Endothelial cell of umbilical vein (primary cell): Measurements from ENCODE around the gene FMNL2. TPM values are rescaled to one million over a fixed set of nuclear protein-coding genes. Genes with fewer than 3 reads are reported as not detected.

Source experiments
- BruUV-seq: library from RNA; stranded (reverse); fragments of 400-500 nt; replicated peaks from 2 replicates; lab custom pipeline; 2021; lab: Mats Ljungman, UMichigan
- CTCF ChIA-PET: fragments of 300-600, 350-600 bp; sonication (Branson Sonifier 250); formaldehyde crosslinking; loops from one replicate; lab custom pipeline; 2021; ENCODE audit warnings: antibody characterized with exemption, inconsistent platforms; lab: Charles Lee
- POLR2A ChIA-PET: fragments of 300-600, 350-600 bp; sonication (Branson Sonifier 250); formaldehyde crosslinking; loops from one replicate; lab custom pipeline; 2021; ENCODE audit warnings: antibody characterized with exemption, inconsistent platforms; lab: Charles Lee
- DNase-seq: peaks from one replicate; pipeline ENCODE4 v3.0.0-alpha.2; 2011; ENCODE audit warnings: low read depth, low spot score
- FAIRE-seq: peaks from 2 replicates; lab custom pipeline; 2011; peaks lifted over from hg19 to GRCh38; lab: Jason Lieb, UNC
- H2AFZ ChIP-seq: 2 replicates; pipeline ENCODE4 v1.6.0; 2012; ENCODE audit warnings: low read depth, low read length, control low read depth, inconsistent platforms
- H3K27ac ChIP-seq: 2 replicates; pipeline ENCODE4 v1.5.1; 2011; ENCODE audit warnings: low read depth, mild to moderate bottlenecking, control low read depth, low read length, moderate library complexity; ENCODE audit not compliant: insufficient read depth
- H3K27me3 ChIP-seq, 2 experiments: 2 replicates each; pipeline versions ENCODE4 v1.6.0 to v1.6.1; 2011; ENCODE audit warnings: low read length in 2 of 2, mixed read lengths in 1 of 2; ENCODE audit not compliant: control insufficient read depth in 2 of 2, insufficient read depth in 2 of 2
- H3K36me3 ChIP-seq, 2 experiments: 2 replicates in 1 of 2; 3 replicates in 1 of 2; pipeline ENCODE4 v1.5.1; 2011; ENCODE audit warnings: low read length in 2 of 2, mild to moderate bottlenecking in 1 of 2, moderate library complexity in 1 of 2; ENCODE audit not compliant: control insufficient read depth in 2 of 2, insufficient read depth in 2 of 2; ENCODE audit errors: extremely low read depth in 1 of 2
- H3K4me1 ChIP-seq: 3 replicates; pipeline ENCODE4 v1.5.1; 2011; ENCODE audit warnings: mild to moderate bottlenecking, low read length; ENCODE audit not compliant: control insufficient read depth, insufficient read depth; ENCODE audit errors: extremely low read depth
- H3K4me2 ChIP-seq: 2 replicates; pipeline ENCODE4 v1.6.1; 2011; ENCODE audit warnings: low read length, control low read depth, mixed read lengths; ENCODE audit not compliant: insufficient read depth
- H3K4me3 ChIP-seq, 3 experiments: fragments of 200-600 bp in 1 of 3; sonication (generic), shearing (Covaris generic) in 1 of 3; replicated peaks in 1 of 3; 2 replicates each; pipeline ENCODE4 v1.5.1; 2011 to 2016; ENCODE audit warnings: control low read depth in 3 of 3, low read length in 3 of 3, mild to moderate bottlenecking in 2 of 3, inconsistent platforms in 1 of 3, low read depth in 1 of 3, moderate library complexity in 1 of 3; ENCODE audit not compliant: insufficient read depth in 1 of 3
- H3K79me2 ChIP-seq: 2 replicates; pipeline ENCODE4 v1.6.0; 2012; ENCODE audit warnings: low read length, inconsistent platforms; ENCODE audit not compliant: control insufficient read depth, insufficient read depth
- H3K9ac ChIP-seq: replicated peaks from 2 replicates; pipeline ENCODE3; 2011; ENCODE audit warnings: low read length, control low read depth; ENCODE audit not compliant: insufficient read depth; ENCODE audit errors: extremely low read depth
- H3K9me1 ChIP-seq: replicated peaks from 3 replicates; pipeline ENCODE4 v1.6.0; 2011; ENCODE audit warnings: mild to moderate bottlenecking, low read length; ENCODE audit not compliant: control insufficient read depth, insufficient read depth; ENCODE audit errors: extremely low read depth
- H3K9me3 ChIP-seq: replicated peaks from 2 replicates; pipeline ENCODE4 v1.5.1; 2012; ENCODE audit warnings: low read length, inconsistent platforms; ENCODE audit not compliant: control insufficient read depth, insufficient read depth
- H4K20me1 ChIP-seq: replicated peaks from 2 replicates; pipeline ENCODE3; 2011; ENCODE audit warnings: mild to moderate bottlenecking, low read length; ENCODE audit not compliant: control insufficient read depth, insufficient read depth; ENCODE audit errors: extremely low read depth
- CTCF ChIP-seq, 2 donors: IDR thresholded peaks; 1 replicate in 1 of 2; 2 replicates in 1 of 2; pipeline ENCODE4 v1.5.1; 2011; ENCODE audit warnings: low read length in 2 of 2, mild to moderate bottlenecking in 2 of 2, moderate library complexity in 2 of 2, control low read depth in 1 of 2, inconsistent platforms in 1 of 2, low read depth in 1 of 2; ENCODE audit not compliant: insufficient read depth in 1 of 2; ENCODE audit errors: extremely low read depth in 1 of 2
- EZH2 ChIP-seq: IDR thresholded peaks from 2 replicates; pipeline ENCODE4 v1.6.1; 2012; ENCODE audit warnings: borderline replicate concordance, low read depth, mild to moderate bottlenecking, moderate library complexity, low read length, inconsistent platforms; ENCODE audit not compliant: severe bottlenecking
- FOS ChIP-seq: IDR thresholded peaks from 2 replicates; pipeline ENCODE4 v1.6.1; 2011; ENCODE audit warnings: mild to moderate bottlenecking, low read length, moderate library complexity, borderline replicate concordance; ENCODE audit not compliant: insufficient read depth
- GATA2 ChIP-seq: IDR thresholded peaks from 2 replicates; pipeline ENCODE4 v1.7.0; 2011; ENCODE audit warnings: low read depth, mild to moderate bottlenecking, moderate library complexity, mixed read lengths, low read length; ENCODE audit not compliant: insufficient read length, insufficient read depth
- JUN ChIP-seq: IDR thresholded peaks from 2 replicates; pipeline ENCODE4 v1.6.1; 2011; ENCODE audit warnings: borderline replicate concordance, low read depth; ENCODE audit not compliant: insufficient read length, insufficient read depth
- MAX ChIP-seq: IDR thresholded peaks from 2 replicates; pipeline ENCODE4 v1.6.1; 2011; ENCODE audit not compliant: insufficient read depth, insufficient read length
- MYC ChIP-seq: IDR thresholded peaks from one replicate; pipeline ENCODE4 v1.6.1; 2011; ENCODE audit warnings: mild to moderate bottlenecking, low read depth, low read length
- POLR2A ChIP-seq: IDR thresholded peaks from 2 replicates; pipeline ENCODE4 v1.6.1; 2012; ENCODE audit warnings: low read depth, mild to moderate bottlenecking, control low read depth, low read length
- POLR2AphosphoS5 ChIP-seq: IDR thresholded peaks from 2 replicates; pipeline ENCODE4 v1.6.1; 2012; ENCODE audit warnings: low read depth, mild to moderate bottlenecking, control low read depth, low read length, moderate library complexity; ENCODE audit not compliant: insufficient read depth
- dilution Hi-C: fragments of 300-500 bp; cut with MboI; formaldehyde crosslinking; loops from one replicate; pipeline ENCODE4 v1.15.0; 2019; ENCODE audit warnings: low sequenced_read_pairs; ENCODE audit not compliant: extremely low pct_ligation_motif_present
- intact Hi-C: fragments of 100-400 bp; cut with micrococcal nuclease; formaldehyde crosslinking; loops from one replicate; pipeline ENCODE4 v1.10.0; 2022
- polyA plus RNA-seq, 4 experiments: library from polyadenylated mRNA; depleted of rRNA in 3 of 4; stranded (reverse) in 3 of 4; unstranded in 1 of 4; fragments of >200 nt; gene quantifications; 2 replicates each; pipeline versions ENCODE4 v1.2.1 to v1.2.3, GENCODE V29; 2011 to 2012; ENCODE audit warnings: missing spikeins in 1 of 4
- total RNA-seq: library from RNA; stranded (reverse); gene quantifications from 2 replicates; pipeline ENCODE4 v1.2.3, GENCODE V29; 2021

The FMNL2 gene
- total and polyA plus RNA-seq, 2 donors (not counting 3 experiments of a cell fraction or from before 2014, with no cell fraction given): 8.3 to 28.0 TPM

GRCh38 chr2:152423684-152424083 lies 88.7 kb downstream of the FMNL2 start:
- Histone ChIP-seq H3K79me2 (peaks cover 20% of the 10 kb centered on the region), H3K4me2 (no peak overlapping the region), H3K27me3 (no peaks in the 10 kb centered on the region), H3K36me3 (no peaks in the 10 kb centered on the region), H3K4me3 (no peak overlapping the region), H3K9me1 (no peaks in the 10 kb centered on the region), H3K4me1 (peaks cover 21% of the 10 kb centered on the region), H3K27ac (no peak overlapping the region), H3K9me3 (no peaks in the 10 kb centered on the region), H4K20me1 (no peaks in the 10 kb centered on the region), H3K9ac (no peak overlapping the region), H2AFZ (no peak overlapping the region)
- CTCF ChIA-PET: interaction anchor here (1.6 kb wide), 1 partner anchor 13 kb away, joined by 3 read pairs; no protein-coding TSS in a partner anchor
- DNase-seq (no peak), FAIRE-seq (no peak)
- POLR2A ChIA-PET: no interaction called here
- TF ChIP-seq JUN (no peak), POLR2AphosphoS5 (no peak), GATA2 (no peak), MYC (no peak), FOS (no peak), EZH2 (no peak), MAX (no peak), POLR2A (no peak), CTCF (IDR thresholded peaks at IDR 0.05; ENCODE audit: extremely low read depth in 1 of 2, insufficient read depth in 1 of 2, low read depth in 1 of 2, low read length in 2 of 2) (no peak)
- dilution Hi-C loops: no loop called here
- no TSS peak for BruUV-seq
- intact Hi-C loops: loop anchor here (5.0 kb wide), 1 partner anchor 84 kb away; no protein-coding TSS in a partner anchor
